B cell (primary cell): ENCODE results near the gene SYT6. TPM values are rescaled to one million over a fixed set of nuclear protein-coding genes. Genes with fewer than 3 reads are reported as not detected.
"Not testable (repeated sequence)": the region's sequence is repeated elsewhere in the genome, so short reads cannot be mapped to it uniquely, and the experiment has no call there.

Source experiments
- ATAC-seq: fragments of 200-7000 bp; cut with Tn5 transposase; one replicate; pipeline ENCODE4 v1.10.0; 2021; ENCODE audit warnings: low read depth, mild to moderate bottlenecking, moderate number of reproducible peaks, moderate library complexity
- CTCF ChIA-PET: fragments of 350-600 bp; sonication (Branson Sonifier 250); formaldehyde crosslinking; loops from one replicate; lab custom pipeline; 2021; ENCODE audit warnings: antibody characterized with exemption, inconsistent platforms; lab: Charles Lee
- POLR2A ChIA-PET: fragments of 350-600 bp; sonication (Branson Sonifier 250); formaldehyde crosslinking; loops from one replicate; lab custom pipeline; 2021; ENCODE audit warnings: antibody characterized with exemption; lab: Charles Lee
- DNase-seq: peaks from one replicate; pipeline ENCODE4 v3.0.0; 2013
- H2AFZ ChIP-seq: 2 replicates; pipeline ENCODE4 v1.6.1; 2012; ENCODE audit warnings: mild to moderate bottlenecking, low read depth, low read length; ENCODE audit not compliant: insufficient read depth, poor library complexity, severe bottlenecking
- H3K27ac ChIP-seq, 2 donors: 1 replicate in 1 of 2; 2 replicates in 1 of 2; pipeline ENCODE4 v1.5.1; 2012 to 2013; ENCODE audit warnings: low read length in 2 of 2, mild to moderate bottlenecking in 2 of 2, moderate library complexity in 1 of 2
- H3K27me3 ChIP-seq, 4 experiments: fragments of 200-600 bp in 1 of 4; sonication (generic) in 1 of 4; replicated peaks in 1 of 4; 1 replicate in 2 of 4; 2 replicates in 2 of 4; pipeline versions ENCODE4 v1.6.1 to v1.7.0; 2013 to 2016; ENCODE audit warnings: low read length in 3 of 4, mild to moderate bottlenecking in 2 of 4, mixed read lengths in 1 of 4, moderate library complexity in 1 of 4; ENCODE audit not compliant: insufficient read depth in 4 of 4, control insufficient read depth in 3 of 4; ENCODE audit errors: control extremely low read depth in 1 of 4
- H3K36me3 ChIP-seq, 2 experiments: replicated peaks in 1 of 2; 1 replicate in 1 of 2; 2 replicates in 1 of 2; pipeline versions ENCODE4 v1.6.1 to v1.7.1; 2013; ENCODE audit warnings: low read length in 1 of 2; ENCODE audit not compliant: insufficient read depth in 2 of 2, control insufficient read depth in 1 of 2; ENCODE audit errors: control extremely low read depth in 1 of 2, extremely low read depth in 1 of 2
- H3K4me1 ChIP-seq, 2 donors: fragments of 200-600 bp in 1 of 2; sonication (generic) in 1 of 2; 1 replicate in 1 of 2; 2 replicates in 1 of 2; pipeline versions ENCODE4 v1.5.1 to v1.6.1; 2013 to 2017; ENCODE audit warnings: low read length in 2 of 2; ENCODE audit not compliant: control insufficient read depth in 2 of 2, insufficient read depth in 2 of 2
- H3K4me2 ChIP-seq: replicated peaks from 2 replicates; pipeline ENCODE3; 2012; ENCODE audit warnings: mild to moderate bottlenecking, low read depth, low read length; ENCODE audit not compliant: poor library complexity, severe bottlenecking
- H3K4me3 ChIP-seq, 5 experiments: fragments of 200-600 bp in 1 of 5; sonication (generic) in 1 of 5; 1 replicate in 3 of 5; 2 replicates in 2 of 5; pipeline versions ENCODE4 v1.5.1 to v1.7.0; 2011 to 2016; ENCODE audit warnings: low read length in 4 of 5, mild to moderate bottlenecking in 4 of 5, low read depth in 2 of 5, control low read depth in 1 of 5, moderate library complexity in 1 of 5; ENCODE audit not compliant: insufficient read depth in 1 of 5; ENCODE audit errors: control extremely low read depth in 1 of 5, extremely low read depth in 1 of 5
- H3K79me2 ChIP-seq: fragments of 200-600 bp; sonication (generic); one replicate; pipeline ENCODE4 v1.6.0; 2016; ENCODE audit warnings: low read length; ENCODE audit not compliant: control insufficient read depth, insufficient read depth
- H3K9ac ChIP-seq: fragments of 200-600 bp; sonication (generic); 2 replicates; pipeline ENCODE4 v1.6.1; 2017; ENCODE audit warnings: mild to moderate bottlenecking, low read length, moderate library complexity
- H3K9me3 ChIP-seq, 3 donors: one replicate each; pipeline versions ENCODE4 v1.6.1 to v1.7.1; 2013; ENCODE audit warnings: low read length in 2 of 3; ENCODE audit not compliant: control insufficient read depth in 2 of 3, insufficient read depth in 1 of 3; ENCODE audit errors: control extremely low read depth in 1 of 3
- H4K20me1 ChIP-seq: 2 replicates; pipeline ENCODE4 v1.6.0; 2012; ENCODE audit warnings: mild to moderate bottlenecking, low read length; ENCODE audit not compliant: insufficient read depth, control insufficient read depth, poor library complexity, severe bottlenecking
- H3K27ac Mint-ChIP-seq: one replicate; pipeline ENCODE4 v1.8.0; 2021; ENCODE audit warnings: mixed read lengths
- H3K27me3 Mint-ChIP-seq: one replicate; pipeline ENCODE4 v1.8.0; 2021; ENCODE audit warnings: mixed read lengths
- H3K4me1 Mint-ChIP-seq: one replicate; pipeline ENCODE4 v1.8.0; 2021; ENCODE audit warnings: mixed read lengths
- H3K4me3 Mint-ChIP-seq: one replicate; pipeline ENCODE4 v1.8.0; 2021; ENCODE audit warnings: mixed read lengths
- H3K9me3 Mint-ChIP-seq: one replicate; pipeline ENCODE4 v1.8.0; 2022; ENCODE audit warnings: mixed read lengths; ENCODE audit not compliant: insufficient read depth
- WGBS: methylation state at CpG from one replicate; pipeline ENCODE4 v1.1.5; 2013; ENCODE audit warnings: missing lambda C conversion rate; ENCODE audit not compliant: insufficient coverage; 5-methylcytosine and 5-hydroxymethylcytosine counted together
- intact Hi-C: fragments of 100-400 bp; cut with micrococcal nuclease; formaldehyde crosslinking; loops from one replicate; pipeline ENCODE4 v1.10.0; 2022
- polyA plus RNA-seq: library from polyadenylated mRNA; depleted of rRNA; stranded (reverse); fragments of >200 nt; gene quantifications from 2 replicates; pipeline ENCODE4 v1.2.3, GENCODE V29; 2012
- total RNA-seq, 2 donors: library from RNA; stranded (reverse); fragments of 120-200 nt in 1 of 2; gene quantifications; 1 replicate in 1 of 2; 2 replicates in 1 of 2; pipeline versions ENCODE4 v1.2.3 to v1.2.4, GENCODE V29; 2013 to 2022

The SYT6 gene
- total and polyA plus RNA-seq, 2 donors (not counting 1 experiment from before 2014, with no cell fraction given) = not detected

DNA sequence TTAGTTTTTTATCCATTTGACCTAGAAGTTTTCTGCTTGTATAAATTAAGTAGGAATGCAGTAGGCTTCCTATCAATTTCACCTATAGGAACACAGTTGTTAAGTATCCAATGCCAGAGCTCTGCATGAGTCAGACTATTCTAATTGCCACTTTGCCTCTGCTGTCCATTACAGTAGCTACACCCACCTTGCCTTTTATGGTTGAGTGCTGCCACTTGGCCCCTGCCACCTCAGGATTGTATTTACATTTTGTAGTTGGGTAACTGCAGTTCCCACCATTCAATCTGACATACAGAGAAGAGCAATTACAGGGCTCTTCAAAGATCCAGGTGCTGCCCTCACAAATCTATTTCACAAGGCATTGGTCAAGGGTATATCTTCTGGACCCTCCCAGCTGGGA is 83.9 kb downstream of the SYT6 start:
- H3K79me2 ChIP-seq, H3K4me2 ChIP-seq, H3K27ac Mint-ChIP-seq, H3K36me3 ChIP-seq, H3K27ac ChIP-seq, H3K9me3 Mint-ChIP-seq, H3K4me1 ChIP-seq, ATAC-seq, H3K4me3 Mint-ChIP-seq, H4K20me1 ChIP-seq, POLR2A ChIA-PET, H3K4me1 Mint-ChIP-seq, H2AFZ ChIP-seq, intact Hi-C loops, DNase-seq, H3K4me3 ChIP-seq, H3K27me3 ChIP-seq, H3K9ac ChIP-seq: not testable (repeated sequence)
- H3K27me3 Mint-ChIP-seq = peaks cover 16% of the 10 kb centered on the region
- CTCF ChIA-PET = interaction anchor here (0.5 kb wide), 1 partner anchor 108 kb away, joined by 4 read pairs; no protein-coding TSS in a partner anchor
- H3K9me3 ChIP-seq = peaks cover 0 to 12% (median 2%) of the 10 kb centered on the region in 3 donors

DNA sequence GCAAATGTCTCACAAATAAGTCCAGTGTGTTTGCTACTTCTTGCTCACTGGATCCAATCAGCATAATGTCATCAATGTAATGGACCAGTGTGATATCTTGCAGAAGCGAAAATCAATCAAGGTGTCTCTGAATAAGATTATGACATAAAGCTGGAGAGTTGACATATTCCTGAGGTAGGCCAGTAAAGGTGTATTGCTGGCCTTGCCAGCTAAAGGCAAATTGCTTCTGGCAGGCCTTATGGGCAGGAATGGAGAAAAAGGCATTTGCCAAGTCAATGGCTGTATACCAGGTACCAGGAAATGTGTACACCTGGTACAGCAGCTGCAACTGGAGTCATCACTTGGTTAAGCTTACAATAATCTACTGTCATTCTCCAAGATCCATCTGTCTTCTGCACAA is 85.0 kb downstream of the SYT6 start:
- H3K9me3 Mint-ChIP-seq, DNase-seq, H4K20me1 ChIP-seq, H3K79me2 ChIP-seq, H3K9ac ChIP-seq, H3K4me3 Mint-ChIP-seq, H2AFZ ChIP-seq, H3K4me1 ChIP-seq, H3K4me2 ChIP-seq, H3K27me3 ChIP-seq, H3K4me1 Mint-ChIP-seq, ATAC-seq, H3K36me3 ChIP-seq, H3K4me3 ChIP-seq, H3K27ac Mint-ChIP-seq, intact Hi-C loops, CTCF ChIA-PET, H3K27ac ChIP-seq, POLR2A ChIA-PET: not testable (repeated sequence)
- peaks cover 22% of the 10 kb centered on the region for H3K27me3 Mint-ChIP-seq
- peaks cover 0 to 12% (median 2%) of the 10 kb centered on the region in 3 donors for H3K9me3 ChIP-seq
- WGBS = 86% methylated on average over 1 of the region's 1 CpG

DNA sequence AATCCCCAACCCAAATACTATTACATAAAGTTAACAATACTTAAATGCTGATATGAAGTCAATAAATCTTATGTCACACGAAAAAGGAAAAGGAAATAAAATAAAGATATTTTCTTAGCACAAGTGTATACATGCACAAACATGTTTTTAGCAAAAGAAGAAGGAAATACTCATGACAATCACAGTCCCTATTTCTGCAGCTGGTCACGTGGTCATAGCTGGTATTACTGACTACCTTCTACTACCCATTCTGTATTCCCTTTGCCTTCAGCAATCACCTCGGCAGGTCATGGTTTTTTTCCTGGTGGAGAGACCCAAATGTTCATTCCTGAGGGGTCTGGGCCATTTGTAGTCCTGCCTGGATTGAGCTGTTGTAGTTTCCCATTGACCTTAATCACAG is 88.0 kb downstream of the SYT6 start:
- H3K36me3 ChIP-seq, H3K4me2 ChIP-seq, H2AFZ ChIP-seq, H3K4me1 Mint-ChIP-seq, ATAC-seq, H3K4me3 Mint-ChIP-seq, H3K9ac ChIP-seq, H4K20me1 ChIP-seq, CTCF ChIA-PET, H3K4me1 ChIP-seq, H3K27ac ChIP-seq, H3K4me3 ChIP-seq, POLR2A ChIA-PET, H3K27ac Mint-ChIP-seq, DNase-seq, H3K27me3 ChIP-seq, H3K79me2 ChIP-seq, H3K9me3 Mint-ChIP-seq, intact Hi-C loops: not testable (repeated sequence)
- 28% methylated on average over 2 of the region's 3 CpGs for WGBS
- peaks cover 0 to 12% (median 9%) of the 10 kb centered on the region in 3 donors for H3K9me3 ChIP-seq
- peaks cover 22% of the 10 kb centered on the region for H3K27me3 Mint-ChIP-seq
